ENCODE data around the gene ACACB. TPM values are rescaled to one million over a fixed set of nuclear protein-coding genes. Genes with fewer than 3 reads are reported as not detected.

The ACACB gene
- total RNA-seq, 1 experiment from 2014 or later: 26.2 TPM

DNA sequence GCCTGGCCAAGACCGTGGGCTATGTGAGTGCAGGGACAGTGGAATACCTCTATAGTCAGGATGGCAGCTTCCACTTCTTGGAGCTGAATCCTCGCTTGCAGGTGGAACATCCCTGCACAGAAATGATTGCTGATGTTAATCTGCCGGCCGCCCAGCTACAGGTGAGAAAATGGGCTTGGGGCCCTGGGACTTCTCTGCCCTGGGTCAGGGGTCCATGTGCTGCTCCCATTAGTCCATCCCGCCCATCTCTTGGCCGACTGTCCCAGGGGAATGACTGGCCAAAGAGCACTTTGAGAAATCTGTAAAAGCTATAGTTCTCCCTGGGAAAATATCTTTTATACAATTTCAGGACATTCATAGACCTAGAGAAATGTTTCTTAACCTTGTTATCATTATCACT is 63.5 kb downstream of the ACACB start:
- no peak for DNase-seq
- BruUV-seq (replicated peaks): no TSS peak
- ChIA-PET POLR2A (no interaction called here), CTCF (no interaction called here)
- no peaks in the 10 kb centered on the region for H3K9me3 ChIP-seq
- H3K4me3 ChIP-seq (ENCODE audit: low read depth, low read length): no peak overlapping the region
- Mint-ChIP-seq H3K36me3 (ENCODE audit: insufficient read depth, unreplicated experiment) (peaks cover 25% of the 10 kb centered on the region), H3K9me3 (ENCODE audit: unreplicated experiment) (peaks cover 9% of the 10 kb centered on the region), H3K4me3 (ENCODE audit: unreplicated experiment) (no peak overlapping the region), H3K27ac (ENCODE audit: unreplicated experiment) (no peak overlapping the region), H3K27me3 (ENCODE audit: insufficient read depth, unreplicated experiment) (no peaks in the 10 kb centered on the region), H3K4me1 (ENCODE audit: low read depth, unreplicated experiment) (peaks cover 6% of the 10 kb centered on the region)
- H3K4me1 ChIP-seq: no peaks in the 10 kb centered on the region
- no peaks in the 10 kb centered on the region for H3K36me3 ChIP-seq (ENCODE audit: control insufficient read depth, insufficient read depth, low read length)
- H3K27me3 ChIP-seq (replicated peaks; ENCODE audit: control insufficient read depth, insufficient read depth, low read length): no peaks in the 10 kb centered on the region
- TF ChIP-seq CTCF (IDR thresholded peaks at IDR 0.05; ENCODE audit: insufficient read depth in 1 of 2, low read depth in 1 of 2, low read length in 1 of 2, severe bottlenecking in 1 of 2, unreplicated experiment in 1 of 2): no peak
- intact Hi-C loops (cut with micrococcal nuclease; ENCODE audit: unreplicated experiment): no loop called here

DNA sequence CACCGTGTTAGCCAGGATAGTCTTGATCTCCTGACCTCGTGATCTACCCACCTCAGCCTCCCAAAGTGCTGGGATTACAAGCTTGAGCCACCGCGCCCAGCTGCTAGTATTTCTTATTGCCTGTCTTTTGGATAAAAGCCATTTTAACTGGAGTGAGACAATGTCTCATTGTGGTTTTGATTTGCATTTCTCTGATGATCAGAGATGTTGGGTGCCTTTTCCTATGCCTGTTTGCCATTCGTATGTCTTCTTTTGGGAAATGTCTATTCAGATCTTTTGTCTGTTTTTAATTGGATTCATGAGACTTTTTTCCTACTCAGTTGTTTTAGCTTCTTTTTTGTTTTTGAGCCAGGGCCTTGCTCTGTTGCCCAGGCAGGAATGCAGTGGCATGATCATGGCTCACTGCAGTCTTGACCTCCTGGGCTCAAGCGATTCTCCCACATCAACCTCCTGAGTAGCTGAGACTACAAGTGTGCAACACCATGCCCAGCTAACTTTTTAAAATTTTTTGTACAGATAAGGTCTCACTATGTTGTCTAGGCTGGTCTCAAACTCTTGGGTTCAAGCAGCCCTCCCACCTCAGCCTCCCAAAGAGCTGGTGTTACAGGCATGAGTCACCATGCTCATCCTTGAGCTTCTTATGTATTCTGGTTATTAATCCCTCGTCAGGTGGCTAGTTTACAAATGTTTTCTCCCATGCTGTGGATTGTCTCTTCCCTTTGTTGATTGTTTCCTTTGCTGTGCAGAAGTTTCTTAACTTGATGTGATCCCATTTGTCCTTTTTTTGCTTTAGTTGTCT is 65.9 kb downstream of the ACACB start:
- peaks cover 2% of the 10 kb centered on the region; the same call in 1 of the 2 replicates for H3K36me3 ChIP-seq (ENCODE audit: control insufficient read depth, insufficient read depth, low read length)
- intact Hi-C loops (cut with micrococcal nuclease; ENCODE audit: unreplicated experiment): no loop called here
- H3K27ac Mint-ChIP-seq (ENCODE audit: unreplicated experiment): no peak overlapping the region
- no TSS peak for BruUV-seq (replicated peaks)
- no peak overlapping the region for H3K4me3 ChIP-seq (ENCODE audit: low read depth, low read length)
- CTCF ChIA-PET: no interaction called here
- TF ChIP-seq CTCF (IDR thresholded peaks at IDR 0.05; ENCODE audit: insufficient read depth in 1 of 2, low read depth in 1 of 2, low read length in 1 of 2, severe bottlenecking in 1 of 2, unreplicated experiment in 1 of 2): no peak
- POLR2A ChIA-PET: no interaction called here
- H3K4me3 Mint-ChIP-seq (ENCODE audit: unreplicated experiment): no peak overlapping the region
- H3K27me3 Mint-ChIP-seq (ENCODE audit: insufficient read depth, unreplicated experiment): no peaks in the 10 kb centered on the region
- DNase-seq: no peak
- H3K36me3 Mint-ChIP-seq (ENCODE audit: insufficient read depth, unreplicated experiment): peaks cover 25% of the 10 kb centered on the region
- no peaks in the 10 kb centered on the region for H3K9me3 ChIP-seq
- peaks cover 6% of the 10 kb centered on the region for H3K4me1 Mint-ChIP-seq (ENCODE audit: low read depth, unreplicated experiment)
- no peaks in the 10 kb centered on the region for H3K4me1 ChIP-seq
- peaks cover 9% of the 10 kb centered on the region for H3K9me3 Mint-ChIP-seq (ENCODE audit: unreplicated experiment)
- no peaks in the 10 kb centered on the region for H3K27me3 ChIP-seq (replicated peaks; ENCODE audit: control insufficient read depth, insufficient read depth, low read length)

GRCh38 chr12:109185441-109185840 is 69.1 kb downstream of the ACACB start:
- H3K36me3 ChIP-seq (ENCODE audit: control insufficient read depth, insufficient read depth, low read length): peaks cover 2% of the 10 kb centered on the region; the same call in 1 of the 2 replicates
- CTCF ChIA-PET: no interaction called here
- TF ChIP-seq CTCF (IDR thresholded peaks at IDR 0.05; ENCODE audit: insufficient read depth in 1 of 2, low read depth in 1 of 2, low read length in 1 of 2, severe bottlenecking in 1 of 2, unreplicated experiment in 1 of 2): no peak

More at GRCh38 chr12:109185441-109185840, 69.1 kb downstream of the ACACB start:
- Mint-ChIP-seq H3K9me3 (ENCODE audit: unreplicated experiment) (no peaks in the 10 kb centered on the region), H3K27me3 (ENCODE audit: insufficient read depth, unreplicated experiment) (no peaks in the 10 kb centered on the region), H3K4me3 (ENCODE audit: unreplicated experiment) (no peak overlapping the region), H3K36me3 (ENCODE audit: insufficient read depth, unreplicated experiment) (peaks cover 16% of the 10 kb centered on the region), H3K4me1 (ENCODE audit: low read depth, unreplicated experiment) (no peaks in the 10 kb centered on the region), H3K27ac (ENCODE audit: unreplicated experiment) (no peak overlapping the region)
- Histone ChIP-seq H3K4me3 (ENCODE audit: low read depth, low read length) (no peak overlapping the region), H3K27me3 (replicated peaks; ENCODE audit: control insufficient read depth, insufficient read depth, low read length) (no peaks in the 10 kb centered on the region), H3K4me1 (no peaks in the 10 kb centered on the region), H3K9me3 (no peaks in the 10 kb centered on the region)
- intact Hi-C loops (cut with micrococcal nuclease; ENCODE audit: unreplicated experiment): no loop called here
- no TSS peak for BruUV-seq (replicated peaks)
- DNase-seq: no peak
- POLR2A ChIA-PET: no interaction called here
